Measurements from ENCODE around the gene HMGXB3.
"Not testable (repeated sequence)": the region's sequence is repeated elsewhere in the genome, so short reads cannot be mapped to it uniquely, and the experiment has no call there.

The HMGXB3 gene

GRCh38 chr5:150022158-150022531 is 21.6 kb downstream of the HMGXB3 start:
- no peak for DNase-seq (ENCODE audit: low read depth in 3 of 3)

- no peak for DNase-seq (ENCODE audit: low read depth in 3 of 3)
Measured at GRCh38 chr5:150022681-150023080, 22.1 kb downstream of the HMGXB3 start.

GRCh38 chr5:150023136-150023535 is 22.6 kb downstream of the HMGXB3 start:
- no peak for DNase-seq (ENCODE audit: low read depth in 3 of 3)

GRCh38 chr5:150024346-150024984 is 23.9 kb downstream of the HMGXB3 start:
- DNase-seq (ENCODE audit: low read depth in 3 of 3): no peak

GRCh38 chr5:150026682-150027172 is 26.2 kb downstream of the HMGXB3 start:
- DNase-seq (ENCODE audit: low read depth in 3 of 3): no peak

GRCh38 chr5:150028047-150028446 is 27.5 kb downstream of the HMGXB3 start:
- DNase-seq (ENCODE audit: low read depth in 3 of 3): not testable (repeated sequence)

- DNase-seq (ENCODE audit: low read depth in 3 of 3): no peak
Measured at GRCh38 chr5:150033334-150033733, 32.8 kb downstream of the HMGXB3 start.

- no peak for DNase-seq (ENCODE audit: low read depth in 3 of 3)
Measured at GRCh38 chr5:150034662-150035061, 34.1 kb downstream of the HMGXB3 start.

GRCh38 chr5:150035139-150035895 is 34.8 kb downstream of the HMGXB3 start:
- DNase-seq (ENCODE audit: low read depth in 3 of 3): no peak

- DNase-seq (ENCODE audit: low read depth in 3 of 3): no peak
Measured at GRCh38 chr5:150036513-150036912, 36.0 kb downstream of the HMGXB3 start.

- DNase-seq (ENCODE audit: low read depth in 3 of 3): no peak
Measured at GRCh38 chr5:150038547-150038946, 38.0 kb downstream of the HMGXB3 start.

- no peak for DNase-seq (ENCODE audit: low read depth in 3 of 3)
Measured at GRCh38 chr5:150042459-150042858, 41.9 kb downstream of the HMGXB3 start.

GRCh38 chr5:150043657-150044328 is 43.3 kb downstream of the HMGXB3 start:
- DNase-seq (ENCODE audit: low read depth in 3 of 3): no peak

GRCh38 chr5:150044329-150044681 is 43.8 kb downstream of the HMGXB3 start:
- DNase-seq (ENCODE audit: low read depth in 3 of 3): no peak

GRCh38 chr5:150044712-150045111 is 44.2 kb downstream of the HMGXB3 start:
- no peak for DNase-seq (ENCODE audit: low read depth in 3 of 3)

GRCh38 chr5:150045549-150045948 is 45.0 kb downstream of the HMGXB3 start:
- DNase-seq (ENCODE audit: low read depth in 3 of 3): no peak

GRCh38 chr5:150046031-150046430 is 45.5 kb downstream of the HMGXB3 start:
- no peak for DNase-seq (ENCODE audit: low read depth in 3 of 3)

GRCh38 chr5:150050172-150050811 is 49.8 kb downstream of the HMGXB3 start:
- not testable (repeated sequence) for DNase-seq (ENCODE audit: low read depth in 3 of 3)

- no peak for DNase-seq (ENCODE audit: low read depth in 3 of 3)
Measured at GRCh38 chr5:150051657-150052195, 51.2 kb downstream of the HMGXB3 start.

- DNase-seq (ENCODE audit: low read depth in 3 of 3): no peak
Measured at GRCh38 chr5:150052226-150052955, 51.9 kb downstream of the HMGXB3 start.

- no peak for DNase-seq (ENCODE audit: low read depth in 3 of 3)
Measured at GRCh38 chr5:150052956-150053712, 52.6 kb downstream of the HMGXB3 start.

All from stimulated activated CD4-positive, alpha-beta T cell treated with anti-CD3 and anti-CD28 coated beads, TNF-alpha, amount 100 ng/mL, for 48 hours (primary cell).